PC-3 (cell line): Measurements from ENCODE around the gene DGKH. TPM values are rescaled to one million over a fixed set of nuclear protein-coding genes. Genes with fewer than 3 reads are reported as not detected.
"Not testable (repeated sequence)": the region's sequence is repeated elsewhere in the genome, so short reads cannot be mapped to it uniquely, and the experiment has no call there.

Experiments
- ATAC-seq: fragments of 200-7000 bp; cut with Tn5 transposase; 2 replicates; pipeline ENCODE4 v1.9.1; 2020; ENCODE audit warnings: mild to moderate bottlenecking, moderate library complexity
- BruUV-seq: library from RNA; stranded (reverse); fragments of 400-500 nt; replicated peaks from 2 replicates; lab custom pipeline; 2021; lab: Mats Ljungman, UMichigan
- CTCF ChIA-PET: fragments of 300-600 bp; sonication (Branson Sonifier 250); formaldehyde crosslinking; loops from one replicate; lab custom pipeline; 2022; ENCODE audit warnings: antibody characterized with exemption; lab: Charles Lee
- POLR2A ChIA-PET: fragments of 300-600 bp; sonication (Branson Sonifier 250); formaldehyde crosslinking; loops from one replicate; lab custom pipeline; 2022; ENCODE audit warnings: antibody characterized with exemption; ENCODE audit not compliant: unreplicated experiment; lab: Charles Lee
- DNase-seq: peaks from one replicate; pipeline ENCODE4 v3.0.0-alpha.2; 2015
- H2AFZ ChIP-seq: fragments of 300-600 bp; sonication (generic); 2 replicates; pipeline ENCODE4 v1.6.0; 2016; ENCODE audit warnings: antibody characterized with exemption, low read length
- H3F3A ChIP-seq: fragments of 300-600 bp; sonication (generic); one replicate; pipeline ENCODE4 v1.6.0; 2017; ENCODE audit warnings: antibody characterized with exemption, low read length, control low read depth, mild to moderate bottlenecking; ENCODE audit not compliant: unreplicated experiment
- H3K27ac ChIP-seq: fragments of 300-600 bp; sonication (generic); 2 replicates; pipeline ENCODE4 v1.5.1; 2016; ENCODE audit warnings: mild to moderate bottlenecking, low read length
- H3K27me3 ChIP-seq: fragments of 300-600 bp; sonication (generic); 2 replicates; pipeline ENCODE4 v1.6.1; 2016; ENCODE audit warnings: low read length, mixed read lengths
- H3K36me3 ChIP-seq: fragments of 300-600 bp; sonication (generic); 2 replicates; pipeline ENCODE4 v1.6.1; 2016; ENCODE audit warnings: low read depth, mixed run types, low read length, mixed read lengths
- H3K4me1 ChIP-seq: fragments of 300-600 bp; sonication (generic); 2 replicates; pipeline ENCODE4 v1.5.1; 2016; ENCODE audit warnings: low read length; ENCODE audit not compliant: insufficient read depth
- H3K4me2 ChIP-seq: fragments of 300-600 bp; sonication (generic); 2 replicates; pipeline ENCODE4 v1.6.0; 2016; ENCODE audit warnings: low read length
- H3K4me3 ChIP-seq: fragments of 300-600 bp; sonication (generic); 2 replicates; pipeline ENCODE4 v1.5.1; 2016; ENCODE audit warnings: mild to moderate bottlenecking, low read length, mixed read lengths
- H3K79me2 ChIP-seq: fragments of 300-600 bp; sonication (generic); 2 replicates; pipeline ENCODE4 v1.6.1; 2017; ENCODE audit warnings: low read length, mixed read lengths
- H3K9ac ChIP-seq: fragments of 300-600 bp; sonication (generic); 2 replicates; pipeline ENCODE4 v1.6.0; 2016; ENCODE audit warnings: mild to moderate bottlenecking, low read length
- H3K9me2 ChIP-seq: fragments of 300-600 bp; sonication (generic); replicated peaks from 2 replicates; pipeline ENCODE4 v1.6.1; 2016; ENCODE audit warnings: mixed run types, low read length, mixed read lengths
- H3K9me3 ChIP-seq: fragments of 300-600 bp; sonication (generic); 2 replicates; pipeline ENCODE4 v1.6.1; 2016; ENCODE audit warnings: low read length, mixed read lengths
- H4K20me1 ChIP-seq: fragments of 300-600 bp; sonication (generic); 2 replicates; pipeline ENCODE4 v1.6.1; 2016; ENCODE audit warnings: low read length, mixed read lengths
- EZH2 ChIP-seq: fragments of 300-600 bp; sonication (generic); IDR thresholded peaks from one replicate; pipeline ENCODE4 v1.6.1; 2017; ENCODE audit warnings: antibody characterized with exemption, mild to moderate bottlenecking, low read length; ENCODE audit not compliant: unreplicated experiment
- EZH2phosphoT487 ChIP-seq: fragments of 300-600 bp; sonication (generic); IDR thresholded peaks from 2 replicates; pipeline ENCODE4 v1.6.1; 2018; ENCODE audit warnings: mild to moderate bottlenecking, antibody characterized with exemption, low read length, borderline replicate concordance
- intact Hi-C: fragments of 100-400 bp; cut with micrococcal nuclease; formaldehyde crosslinking; loops from 2 replicates; pipeline ENCODE4 v1.9.0; 2023
- total RNA-seq: library from RNA; depleted of rRNA; stranded (reverse); fragments of >200 nt; gene quantifications from 2 replicates; pipeline ENCODE4 v1.2.3, GENCODE V29; 2014
- TF ChIP-seq, protein P1 (sequence below): fragments of 300-600 bp; sonication (generic); conservative IDR thresholded peaks from 2 replicates; pipeline ENCODE4 v1.5.1; 2017; ENCODE audit warnings: antibody characterized with exemption, low read depth, mild to moderate bottlenecking, low read length

DGKH gene
- total RNA-seq, 1 experiment from 2014 or later: 5.9 TPM

- no peaks in the 10 kb centered on the region for H3K9me2 ChIP-seq
- H3K36me3 ChIP-seq: no peaks in the 10 kb centered on the region
- no peaks in the 10 kb centered on the region for H3K79me2 ChIP-seq
- no peaks in the 10 kb centered on the region for H3K9me3 ChIP-seq
- no peaks in the 10 kb centered on the region for H4K20me1 ChIP-seq
- no peak overlapping the region for H3K9ac ChIP-seq
- ATAC-seq: no peak
- no peak for DNase-seq
- no peak overlapping the region for H3K27ac ChIP-seq
- BruUV-seq: no TSS peak
- ChIA-PET POLR2A (no interaction called here), CTCF (no interaction called here)
- TF ChIP-seq EZH2: no peak
- no peak for TF ChIP-seq EZH2phosphoT487
- TF ChIP-seq, protein P1, sequence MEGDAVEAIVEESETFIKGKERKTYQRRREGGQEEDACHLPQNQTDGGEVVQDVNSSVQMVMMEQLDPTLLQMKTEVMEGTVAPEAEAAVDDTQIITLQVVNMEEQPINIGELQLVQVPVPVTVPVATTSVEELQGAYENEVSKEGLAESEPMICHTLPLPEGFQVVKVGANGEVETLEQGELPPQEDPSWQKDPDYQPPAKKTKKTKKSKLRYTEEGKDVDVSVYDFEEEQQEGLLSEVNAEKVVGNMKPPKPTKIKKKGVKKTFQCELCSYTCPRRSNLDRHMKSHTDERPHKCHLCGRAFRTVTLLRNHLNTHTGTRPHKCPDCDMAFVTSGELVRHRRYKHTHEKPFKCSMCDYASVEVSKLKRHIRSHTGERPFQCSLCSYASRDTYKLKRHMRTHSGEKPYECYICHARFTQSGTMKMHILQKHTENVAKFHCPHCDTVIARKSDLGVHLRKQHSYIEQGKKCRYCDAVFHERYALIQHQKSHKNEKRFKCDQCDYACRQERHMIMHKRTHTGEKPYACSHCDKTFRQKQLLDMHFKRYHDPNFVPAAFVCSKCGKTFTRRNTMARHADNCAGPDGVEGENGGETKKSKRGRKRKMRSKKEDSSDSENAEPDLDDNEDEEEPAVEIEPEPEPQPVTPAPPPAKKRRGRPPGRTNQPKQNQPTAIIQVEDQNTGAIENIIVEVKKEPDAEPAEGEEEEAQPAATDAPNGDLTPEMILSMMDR: no peak
- intact Hi-C loops: no loop called here
- no peaks in the 10 kb centered on the region for H3F3A ChIP-seq
- no peaks in the 10 kb centered on the region for H3K27me3 ChIP-seq
- no peak overlapping the region for H3K4me3 ChIP-seq
- 0 out of 2 replicates have a peak, but pooled peaks cover 5% of the 10 kb centered on the region for H3K4me1 ChIP-seq
- H3K4me2 ChIP-seq: no peak overlapping the region
- H2AFZ ChIP-seq: no peak overlapping the region
Observed at GRCh38 chr13:42140494-42140893, 92.0 kb downstream of the DGKH start.

DNA sequence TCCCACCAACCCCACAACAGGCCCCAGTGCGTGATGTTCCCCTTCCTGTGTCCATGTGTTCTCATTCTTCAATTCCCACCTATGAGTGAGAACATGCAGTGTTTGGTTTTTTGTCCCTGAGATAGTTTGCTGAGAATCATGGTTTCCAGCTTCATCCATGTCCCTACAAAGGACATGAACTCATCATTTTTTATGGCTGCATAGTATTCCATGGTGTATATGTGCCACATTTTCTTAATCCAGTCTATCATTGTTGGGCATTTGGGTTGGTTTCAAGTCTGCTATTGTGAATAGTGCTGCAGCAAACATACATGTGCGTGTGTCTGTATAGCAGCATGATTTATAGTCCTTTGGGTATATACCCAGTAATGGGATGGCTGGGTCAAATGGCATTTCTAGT is 92.6 kb downstream of the DGKH start:
- H3K9me2 ChIP-seq, H3K27ac ChIP-seq, H3K27me3 ChIP-seq, H3K9me3 ChIP-seq, H3K9ac ChIP-seq, ATAC-seq, H3K4me1 ChIP-seq, H2AFZ ChIP-seq, H3K36me3 ChIP-seq, CTCF ChIA-PET, DNase-seq, POLR2A ChIA-PET, H3F3A ChIP-seq, H3K4me2 ChIP-seq, BruUV-seq, H3K4me3 ChIP-seq, intact Hi-C loops, H4K20me1 ChIP-seq, H3K79me2 ChIP-seq: not testable (repeated sequence)

- Histone ChIP-seq H3K9me3 (no peaks in the 10 kb centered on the region), H3K79me2 (no peaks in the 10 kb centered on the region), H3K4me1 (no peaks in the 10 kb centered on the region), H3K4me3 (no peak overlapping the region), H3K4me2 (no peak overlapping the region), H3K9me2 (no peaks in the 10 kb centered on the region), H3K9ac (no peak overlapping the region), H3F3A (no peaks in the 10 kb centered on the region), H3K27ac (no peak overlapping the region), H3K27me3 (no peaks in the 10 kb centered on the region), H3K36me3 (no peaks in the 10 kb centered on the region), H4K20me1 (no peaks in the 10 kb centered on the region), H2AFZ (no peak overlapping the region)
- intact Hi-C loops: no loop called here
- BruUV-seq: no TSS peak
- DNase-seq (no peak), ATAC-seq (no peak)
- ChIA-PET POLR2A (no interaction called here), CTCF (no interaction called here)
- no peak for TF ChIP-seq EZH2phosphoT487
- no peak for TF ChIP-seq EZH2
- TF ChIP-seq, protein P1: no peak
Observed at GRCh38 chr13:42146359-42146758, 97.9 kb downstream of the DGKH start.
